ENCODE measurements around the gene RFC2. TPM values are rescaled to one million over a fixed set of nuclear protein-coding genes. Genes with fewer than 3 reads are reported as not detected.

The RFC2 gene
- total RNA-seq, 3 donors from 2014 or later (not counting 1 experiment from before 2014, with no cell fraction given): 16.9 to 26.5 (median 20.5) TPM

- TF ChIP-seq, protein P1, sequence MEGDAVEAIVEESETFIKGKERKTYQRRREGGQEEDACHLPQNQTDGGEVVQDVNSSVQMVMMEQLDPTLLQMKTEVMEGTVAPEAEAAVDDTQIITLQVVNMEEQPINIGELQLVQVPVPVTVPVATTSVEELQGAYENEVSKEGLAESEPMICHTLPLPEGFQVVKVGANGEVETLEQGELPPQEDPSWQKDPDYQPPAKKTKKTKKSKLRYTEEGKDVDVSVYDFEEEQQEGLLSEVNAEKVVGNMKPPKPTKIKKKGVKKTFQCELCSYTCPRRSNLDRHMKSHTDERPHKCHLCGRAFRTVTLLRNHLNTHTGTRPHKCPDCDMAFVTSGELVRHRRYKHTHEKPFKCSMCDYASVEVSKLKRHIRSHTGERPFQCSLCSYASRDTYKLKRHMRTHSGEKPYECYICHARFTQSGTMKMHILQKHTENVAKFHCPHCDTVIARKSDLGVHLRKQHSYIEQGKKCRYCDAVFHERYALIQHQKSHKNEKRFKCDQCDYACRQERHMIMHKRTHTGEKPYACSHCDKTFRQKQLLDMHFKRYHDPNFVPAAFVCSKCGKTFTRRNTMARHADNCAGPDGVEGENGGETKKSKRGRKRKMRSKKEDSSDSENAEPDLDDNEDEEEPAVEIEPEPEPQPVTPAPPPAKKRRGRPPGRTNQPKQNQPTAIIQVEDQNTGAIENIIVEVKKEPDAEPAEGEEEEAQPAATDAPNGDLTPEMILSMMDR (IDR thresholded peaks at IDR 0.05): no peak
- no peak for ATAC-seq
- intact Hi-C loops (cut with micrococcal nuclease): no loop called here
- Histone ChIP-seq H3K4me1 (ENCODE audit: control insufficient read depth, insufficient read depth, low read length) (peaks cover 77% of the 10 kb centered on the region), H3K9me3 (ENCODE audit: control insufficient read depth, insufficient read depth, low read length) (no peaks in the 10 kb centered on the region), H3K36me3 (ENCODE audit: control insufficient read depth, insufficient read depth, low read length) (peaks cover 32% of the 10 kb centered on the region), H3K27me3 (ENCODE audit: control insufficient read depth, insufficient read depth, low read length) (no peaks in the 10 kb centered on the region), H3K27ac (ENCODE audit: low read length) (no peak overlapping the region), H3K4me3 (ENCODE audit: low read length) (no peak overlapping the region)
- WGBS (ENCODE audit: insufficient coverage): 57% methylated on average over 8 of the region's 8 CpGs
- DNase-seq: no peak
- Mint-ChIP-seq H3K4me1 (peaks cover 33 to 53% of the 10 kb centered on the region in 2 donors), H3K9me3 (no peaks in the 10 kb centered on the region), H3K4me3 (no peak overlapping the region), H3K27me3 (ENCODE audit: low read depth in 2 of 2) (no peaks in the 10 kb centered on the region), H3K36me3 (no peaks in the 10 kb centered on the region), H3K27ac (peak overlapping the region; percentile 83 to 86)
Observed at GRCh38 chr7:74216361-74216761, 37.8 kb downstream of the RFC2 start.

DNA sequence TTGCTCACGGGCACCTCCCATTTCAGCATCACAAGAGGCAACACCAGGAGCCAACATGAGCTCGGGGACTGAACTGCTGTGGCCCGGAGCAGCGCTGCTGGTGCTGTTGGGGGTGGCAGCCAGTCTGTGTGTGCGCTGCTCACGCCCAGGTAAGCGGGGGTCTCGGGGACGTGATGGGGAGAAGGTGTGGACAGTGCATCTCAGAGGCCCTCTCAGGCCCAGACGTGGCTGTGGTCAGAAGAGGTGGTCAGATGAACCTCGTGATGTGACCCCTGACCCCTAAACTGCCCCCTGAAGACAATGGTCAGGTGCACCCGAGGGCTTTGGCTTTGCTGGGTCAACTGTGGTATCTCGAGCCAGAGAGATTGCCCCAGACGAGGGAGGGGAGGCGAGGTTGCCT, 38.3 kb downstream of the RFC2 start:
- H3K27ac Mint-ChIP-seq: peak overlapping the region; percentile 71 to 83
- Histone ChIP-seq H3K4me1 (ENCODE audit: control insufficient read depth, insufficient read depth, low read length) (peaks cover 81% of the 10 kb centered on the region), H3K4me3 (ENCODE audit: low read length) (no peak overlapping the region), H3K36me3 (ENCODE audit: control insufficient read depth, insufficient read depth, low read length) (peaks cover 32% of the 10 kb centered on the region), H3K9me3 (ENCODE audit: control insufficient read depth, insufficient read depth, low read length) (no peaks in the 10 kb centered on the region), H3K27me3 (ENCODE audit: control insufficient read depth, insufficient read depth, low read length) (no peaks in the 10 kb centered on the region), H3K27ac (ENCODE audit: low read length) (no peak overlapping the region)
- DNase-seq (no peak), ATAC-seq (no peak)
- H3K9me3 Mint-ChIP-seq: no peaks in the 10 kb centered on the region
- TF ChIP-seq, protein P1 (IDR thresholded peaks at IDR 0.05): no peak
- 82% methylated on average over 15 of the region's 15 CpGs for WGBS (ENCODE audit: insufficient coverage)
- H3K27me3 Mint-ChIP-seq (ENCODE audit: low read depth in 2 of 2): no peaks in the 10 kb centered on the region
- H3K36me3 Mint-ChIP-seq: no peaks in the 10 kb centered on the region
- H3K4me3 Mint-ChIP-seq: no peak overlapping the region
- H3K4me1 Mint-ChIP-seq: peaks cover 33 to 52% of the 10 kb centered on the region in 2 donors
- intact Hi-C loops (cut with micrococcal nuclease): no loop called here

DNA sequence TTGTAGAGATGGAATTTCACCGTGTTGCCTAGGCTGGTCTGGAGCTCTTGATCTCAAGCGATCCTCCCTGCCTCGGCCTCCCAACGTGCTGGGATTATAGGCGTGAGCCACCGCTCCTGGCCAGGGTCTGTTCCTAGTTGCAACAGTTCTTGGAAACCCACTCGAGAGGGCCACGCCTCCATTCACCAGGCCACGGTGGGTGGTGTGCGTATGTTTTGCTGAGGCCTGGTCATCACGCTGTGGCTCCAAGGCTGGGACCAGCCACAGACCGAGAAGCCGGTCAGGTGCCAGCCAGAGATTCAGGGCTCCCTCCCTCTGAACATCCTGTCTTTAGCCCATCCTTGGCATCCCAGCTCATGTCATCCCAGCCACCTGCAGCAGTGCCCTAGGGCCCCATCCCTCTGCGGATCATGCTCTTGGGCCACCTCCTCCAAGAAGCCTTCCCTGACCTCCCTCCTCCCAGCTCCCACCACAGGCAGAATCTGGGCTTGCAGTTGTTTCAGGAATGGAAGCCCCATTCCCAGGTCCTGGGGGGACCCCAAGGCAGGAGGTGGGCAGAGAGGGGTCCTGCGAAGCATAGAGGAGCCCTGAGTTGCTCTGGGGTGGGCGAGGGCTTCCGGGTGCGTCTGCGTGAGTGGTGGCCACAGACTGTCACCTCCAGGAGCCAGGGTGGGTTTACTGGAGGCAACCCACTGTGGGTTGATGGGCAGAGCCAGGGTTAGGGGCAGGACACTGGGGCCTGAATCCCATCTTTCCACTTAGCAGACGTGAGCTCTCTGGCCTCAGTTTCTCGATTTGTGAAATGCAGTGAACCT, 39.2 kb downstream of the RFC2 start:
- intact Hi-C loops (cut with micrococcal nuclease): no loop called here
- WGBS (ENCODE audit: insufficient coverage): 84% methylated on average over 21 of the region's 21 CpGs
- Mint-ChIP-seq H3K4me1 (peaks cover 33 to 48% of the 10 kb centered on the region in 2 donors), H3K36me3 (no peaks in the 10 kb centered on the region), H3K27ac (peak overlapping the region; percentile 71 to 83), H3K9me3 (no peaks in the 10 kb centered on the region), H3K27me3 (ENCODE audit: low read depth in 2 of 2) (no peaks in the 10 kb centered on the region), H3K4me3 (peak overlapping the region; percentile 21)
- no peak for DNase-seq
- TF ChIP-seq, protein P1 (IDR thresholded peaks at IDR 0.05): no peak
- H3K27ac ChIP-seq (ENCODE audit: low read length): no peak overlapping the region
- H3K4me1 ChIP-seq (ENCODE audit: control insufficient read depth, insufficient read depth, low read length): peaks cover 85% of the 10 kb centered on the region
- H3K9me3 ChIP-seq (ENCODE audit: control insufficient read depth, insufficient read depth, low read length): no peaks in the 10 kb centered on the region
- no peak overlapping the region for H3K4me3 ChIP-seq (ENCODE audit: low read length)
- H3K36me3 ChIP-seq (ENCODE audit: control insufficient read depth, insufficient read depth, low read length): peaks cover 29% of the 10 kb centered on the region
- no peaks in the 10 kb centered on the region for H3K27me3 ChIP-seq (ENCODE audit: control insufficient read depth, insufficient read depth, low read length)
- no peak for ATAC-seq

All from natural killer cell (primary cell).